Left ventricle myocardium superior (tissue), 1 donor: ENCODE results near the gene PTH2. TPM values are rescaled to one million over a fixed set of nuclear protein-coding genes. Genes with fewer than 3 reads are reported as not detected.
"Not testable (repeated sequence)": the region's sequence is repeated elsewhere in the genome, so short reads cannot be mapped to it uniquely, and the experiment has no call there.

ENCODE experiments used
- ATAC-seq: fragments of 200-7000 bp; cut with Tn5 transposase; one replicate; pipeline ENCODE4 v1.9.1; 2020; ENCODE audit warnings: mild to moderate bottlenecking, moderate library complexity
- DNase-seq: peaks from one replicate; pipeline ENCODE4 v3.0.0-alpha.2; 2020
- intact Hi-C: fragments of 100-400 bp; cut with micrococcal nuclease; formaldehyde crosslinking; loops from one replicate; pipeline ENCODE4 v1.11.0; 2022
- long read RNA-seq: library from polyadenylated mRNA; unstranded; transcript quantifications from one replicate; pipeline ENCODE4 v2.0.0, GENCODE V29; 2021
- total RNA-seq: library from RNA; stranded (reverse); fragmentation: NEBNext Ultra II Directional; extraction: Animal tissue kit (Norgen Biotek cat#: 25700); gene quantifications from one replicate; pipeline ENCODE4 v1.2.1, GENCODE V29; 2021
- donor health status: DM: no; HTN: yes; CAD: no; lungs with severe emphysema.

Gene PTH2
- not detected for total RNA-seq
- long read RNA-seq, result 0 reads

- DNase-seq (no peak), ATAC-seq (peak; percentile 33)
- intact Hi-C loops, result no loop called here
Measured at GRCh38 chr19:49423071-49423984, at the start of gene PTH2. PTH2 (minus strand) TSS chr19:49423441; CDS start chr19:49423339, 102 bp downstream.

- no peak for DNase-seq
- no peak for ATAC-seq
- intact Hi-C loops, result no loop called here
Measured at GRCh38 chr19:49472936-49473335, 49.7 kb upstream of the PTH2 start.

GRCh38 chr19:49470615-49470978 lies 47.4 kb upstream of the PTH2 start:
- intact Hi-C loops, result no loop called here
- ATAC-seq (no peak), DNase-seq (no peak)

GRCh38 chr19:49469828-49470614 lies 46.8 kb upstream of the PTH2 start:
- intact Hi-C loops, result no loop called here
- no peak for DNase-seq
- ATAC-seq, result no peak

- DNase-seq, result peak; percentile 83
- intact Hi-C loops, result no loop called here
- ATAC-seq, result peak; percentile 87
Measured at GRCh38 chr19:49468746-49469447, 45.7 kb upstream of the PTH2 start.

- intact Hi-C loops, result no loop called here
- DNase-seq (no peak), ATAC-seq (no peak)
Measured at GRCh38 chr19:49468199-49468598, 45.0 kb upstream of the PTH2 start.

- no peak for ATAC-seq
- intact Hi-C loops, result no loop called here
- no peak for DNase-seq
Measured at GRCh38 chr19:49465371-49465770, 42.1 kb upstream of the PTH2 start.

GRCh38 chr19:49463960-49464740 lies 40.9 kb upstream of the PTH2 start:
- ATAC-seq, result no peak
- no peak for DNase-seq
- intact Hi-C loops, result no loop called here

GRCh38 chr19:49462492-49462891 lies 39.3 kb upstream of the PTH2 start:
- ATAC-seq, result no peak
- intact Hi-C loops, result no loop called here
- DNase-seq, result no peak

GRCh38 chr19:49461656-49462055 lies 38.4 kb upstream of the PTH2 start:
- intact Hi-C loops, result no loop called here
- no peak for ATAC-seq

GRCh38 chr19:49461130-49461529 lies 37.9 kb upstream of the PTH2 start:
- ATAC-seq, DNase-seq, intact Hi-C loops: not testable (repeated sequence)

More at GRCh38 chr19:49461656-49462055, 38.4 kb upstream of the PTH2 start:
- no peak for DNase-seq

GRCh38 chr19:49459388-49459787 lies 36.1 kb upstream of the PTH2 start:
- ATAC-seq (no peak), DNase-seq (no peak)
- intact Hi-C loops, result no loop called here

- DNase-seq (no peak), ATAC-seq (no peak)
- intact Hi-C loops, result no loop called here
Measured at GRCh38 chr19:49458567-49458903, 35.3 kb upstream of the PTH2 start.

- intact Hi-C loops, result no loop called here
- DNase-seq, result no peak
- no peak for ATAC-seq
Measured at GRCh38 chr19:49456326-49456725, 33.1 kb upstream of the PTH2 start.

GRCh38 chr19:49455773-49456172 lies 32.5 kb upstream of the PTH2 start:
- ATAC-seq, result no peak
- no peak for DNase-seq
- intact Hi-C loops, result no loop called here

GRCh38 chr19:49453757-49454240 lies 30.6 kb upstream of the PTH2 start:
- no peak for ATAC-seq
- intact Hi-C loops, result no loop called here

GRCh38 chr19:49453013-49453756 lies 29.9 kb upstream of the PTH2 start, which contains the start of gene ALDH16A1:
ALDH16A1 (plus strand) TSS chr19:49453225; CDS start chr19:49453332, 107 bp downstream.
- peak; percentile 98 for DNase-seq
- intact Hi-C loops, result no loop called here
- peak; percentile 91 for ATAC-seq

More at GRCh38 chr19:49453757-49454240, 30.6 kb upstream of the PTH2 start:
- DNase-seq, result no peak
